Measurements from ENCODE around the gene CDKN2A. TPM values are rescaled to one million over a fixed set of nuclear protein-coding genes. Genes with fewer than 3 reads are reported as not detected.

CDKN2A gene
- polyA plus RNA-seq, 3 donors: 0.19 TPM; not detected in 2

- DNase-seq (ENCODE audit: extremely low read depth in 1 of 11, low read depth in 9 of 11, low spot score in 4 of 11): no peak
Observed at GRCh38 chr9:21988056-21988990, 5.9 kb downstream of the CDKN2A start.

GRCh38 chr9:21985964-21986667 lies 8.1 kb downstream of the CDKN2A start:
- DNase-seq (ENCODE audit: extremely low read depth in 1 of 11, low read depth in 9 of 11, low spot score in 4 of 11): no peak

GRCh38 chr9:21984101-21984500 lies 10.1 kb downstream of the CDKN2A start:
- no peak for DNase-seq (ENCODE audit: extremely low read depth in 1 of 11, low read depth in 9 of 11, low spot score in 4 of 11)

GRCh38 chr9:21983561-21983935 lies 10.6 kb downstream of the CDKN2A start:
- DNase-seq (ENCODE audit: extremely low read depth in 1 of 11, low read depth in 9 of 11, low spot score in 4 of 11): no peak

- no peak for DNase-seq (ENCODE audit: extremely low read depth in 1 of 11, low read depth in 9 of 11, low spot score in 4 of 11)
Observed at GRCh38 chr9:21982861-21983560, 11.2 kb downstream of the CDKN2A start.

- no peak for DNase-seq (ENCODE audit: extremely low read depth in 1 of 11, low read depth in 9 of 11, low spot score in 4 of 11)
Observed at GRCh38 chr9:21982391-21982790, 11.8 kb downstream of the CDKN2A start.

- DNase-seq (ENCODE audit: extremely low read depth in 1 of 11, low read depth in 9 of 11, low spot score in 4 of 11): no peak
Observed at GRCh38 chr9:21976334-21976875, 17.8 kb downstream of the CDKN2A start.

GRCh38 chr9:21974722-21975409 lies 19.3 kb downstream of the CDKN2A start:
- DNase-seq (ENCODE audit: extremely low read depth in 1 of 11, low read depth in 9 of 11, low spot score in 4 of 11): no peak

- DNase-seq (ENCODE audit: extremely low read depth in 1 of 11, low read depth in 9 of 11, low spot score in 4 of 11): no peak
Observed at GRCh38 chr9:21974343-21974721, 19.9 kb downstream of the CDKN2A start.

- no peak for DNase-seq (ENCODE audit: extremely low read depth in 1 of 11, low read depth in 9 of 11, low spot score in 4 of 11)
Observed at GRCh38 chr9:21972361-21972760, 21.8 kb downstream of the CDKN2A start.

GRCh38 chr9:21970800-21971640 lies 23.2 kb downstream of the CDKN2A start:
- no peak for DNase-seq (ENCODE audit: extremely low read depth in 1 of 11, low read depth in 9 of 11, low spot score in 4 of 11)

GRCh38 chr9:21969951-21970799 lies 24.0 kb downstream of the CDKN2A start:
- no peak for DNase-seq (ENCODE audit: extremely low read depth in 1 of 11, low read depth in 9 of 11, low spot score in 4 of 11)

GRCh38 chr9:21969011-21969940 lies 24.9 kb downstream of the CDKN2A start:
- no peak for DNase-seq (ENCODE audit: extremely low read depth in 1 of 11, low read depth in 9 of 11, low spot score in 4 of 11)

GRCh38 chr9:21968331-21969010 lies 25.7 kb downstream of the CDKN2A start:
- no peak for DNase-seq (ENCODE audit: extremely low read depth in 1 of 11, low read depth in 9 of 11, low spot score in 4 of 11)

GRCh38 chr9:21967702-21968101 lies 26.5 kb downstream of the CDKN2A start:
- no peak for DNase-seq (ENCODE audit: extremely low read depth in 1 of 11, low read depth in 9 of 11, low spot score in 4 of 11)

GRCh38 chr9:21967169-21967568 lies 27.0 kb downstream of the CDKN2A start:
- no peak for DNase-seq (ENCODE audit: extremely low read depth in 1 of 11, low read depth in 9 of 11, low spot score in 4 of 11)

All from renal cortex interstitium (tissue), 11 donors.